ENCODE results near the gene TYSND1.
A peak's percentile ranks its signal among the peaks of the same experiment; 100 is the strongest.
"Not testable (repeated sequence)": the region's sequence is repeated elsewhere in the genome, so short reads cannot be mapped to it uniquely, and the experiment has no call there.

TYSND1 gene

GRCh38 chr10:70135684-70136083 is 10.8 kb downstream of the TYSND1 start:
- no peak for DNase-seq (ENCODE audit: low read depth in 1 of 2, low spot score in 1 of 2)

DNA sequence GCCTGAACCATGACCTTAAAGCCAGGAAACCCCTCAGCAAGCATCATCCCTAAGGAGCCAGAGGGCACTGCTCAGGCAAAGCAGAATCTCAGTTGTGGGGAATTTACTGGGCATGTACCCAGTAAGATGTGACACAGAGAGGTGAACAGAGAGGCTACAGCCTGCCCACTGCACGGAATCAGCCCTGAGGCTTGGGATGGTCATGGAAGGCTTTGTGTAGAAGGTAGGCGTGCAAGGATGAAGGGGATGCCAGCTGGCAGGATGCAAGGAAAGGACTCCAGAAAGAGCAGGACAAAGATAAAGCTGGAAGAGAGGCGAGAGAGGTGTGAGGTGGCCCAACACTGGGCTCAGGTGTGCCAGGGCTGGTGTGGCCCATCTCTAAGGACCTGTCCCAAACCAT is 11.5 kb downstream of the TYSND1 start:
- no peak for DNase-seq (ENCODE audit: low read depth in 1 of 2, low spot score in 1 of 2)

GRCh38 chr10:70132098-70133029 is 14.1 kb downstream of the TYSND1 start, which contains the start of gene AIFM2:
Gene AIFM2 (minus strand): TSS chr10:70132825. CDS start chr10:70124084, 8,741 bp downstream.
- DNase-seq (ENCODE audit: low read depth in 1 of 2, low spot score in 1 of 2), result peak in 1 of 2 donors; percentile 26

- no peak for DNase-seq (ENCODE audit: low read depth in 1 of 2, low spot score in 1 of 2)
Measured at GRCh38 chr10:70131560-70131937, 15.0 kb downstream of the TYSND1 start.

GRCh38 chr10:70130878-70131559 is 15.5 kb downstream of the TYSND1 start:
- no peak for DNase-seq (ENCODE audit: low read depth in 1 of 2, low spot score in 1 of 2)

GRCh38 chr10:70126700-70127395 is 19.7 kb downstream of the TYSND1 start:
- DNase-seq (ENCODE audit: low read depth in 1 of 2, low spot score in 1 of 2), result no peak

GRCh38 chr10:70125918-70126552 is 20.5 kb downstream of the TYSND1 start:
- DNase-seq (ENCODE audit: low read depth in 1 of 2, low spot score in 1 of 2), result no peak

DNA sequence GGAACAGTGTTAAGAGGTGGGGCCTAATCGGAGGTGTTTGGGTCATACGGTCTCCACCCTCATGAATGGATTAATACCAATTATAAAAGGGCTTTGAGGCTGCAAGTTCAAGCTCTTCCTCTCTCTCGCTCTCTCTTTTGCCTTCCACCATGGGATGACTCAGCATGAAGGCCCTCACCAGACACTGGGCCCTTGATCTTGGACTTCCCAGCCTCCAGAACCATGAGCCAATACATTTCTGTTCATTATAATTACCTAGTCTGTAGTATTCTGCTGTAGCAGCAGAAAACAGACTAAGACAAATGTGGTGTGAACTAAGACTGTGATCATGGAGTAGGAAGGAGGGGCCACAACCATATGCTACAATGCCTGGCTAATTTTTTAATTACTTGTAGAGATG is 21.6 kb downstream of the TYSND1 start:
- DNase-seq (ENCODE audit: low read depth in 1 of 2, low spot score in 1 of 2), result no peak

GRCh38 chr10:70124415-70124814 is 22.1 kb downstream of the TYSND1 start:
- no peak for DNase-seq (ENCODE audit: low read depth in 1 of 2, low spot score in 1 of 2)

DNA sequence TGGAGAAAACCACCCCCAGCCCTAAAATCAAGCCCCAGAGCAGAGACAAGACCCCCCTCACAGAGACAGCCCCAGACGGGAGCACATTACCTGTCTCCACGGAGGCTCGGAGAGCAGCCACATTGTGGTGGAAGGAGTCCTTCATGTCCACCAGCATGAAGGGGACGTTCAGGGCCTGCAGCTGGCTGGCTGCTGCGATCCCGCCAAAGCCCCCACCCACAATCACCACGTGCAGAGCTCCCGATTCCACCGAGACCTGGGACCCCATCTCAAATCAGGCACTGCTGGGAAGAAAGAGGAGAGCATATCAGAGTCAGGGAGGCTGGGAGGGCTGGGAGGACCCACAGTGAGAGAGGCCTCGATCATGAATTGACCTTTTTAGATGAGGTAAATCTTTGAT is 22.7 kb downstream of the TYSND1 start:
- no peak for DNase-seq (ENCODE audit: low read depth in 1 of 2, low spot score in 1 of 2)

- DNase-seq (ENCODE audit: low read depth in 1 of 2, low spot score in 1 of 2), result not testable (repeated sequence)
Measured at GRCh38 chr10:70123166-70123565, 23.3 kb downstream of the TYSND1 start.

- no peak for DNase-seq (ENCODE audit: low read depth in 1 of 2, low spot score in 1 of 2)
Measured at GRCh38 chr10:70122742-70123141, 23.8 kb downstream of the TYSND1 start.

GRCh38 chr10:70121281-70121949 is 25.1 kb downstream of the TYSND1 start:
- no peak for DNase-seq (ENCODE audit: low read depth in 1 of 2, low spot score in 1 of 2)

DNA sequence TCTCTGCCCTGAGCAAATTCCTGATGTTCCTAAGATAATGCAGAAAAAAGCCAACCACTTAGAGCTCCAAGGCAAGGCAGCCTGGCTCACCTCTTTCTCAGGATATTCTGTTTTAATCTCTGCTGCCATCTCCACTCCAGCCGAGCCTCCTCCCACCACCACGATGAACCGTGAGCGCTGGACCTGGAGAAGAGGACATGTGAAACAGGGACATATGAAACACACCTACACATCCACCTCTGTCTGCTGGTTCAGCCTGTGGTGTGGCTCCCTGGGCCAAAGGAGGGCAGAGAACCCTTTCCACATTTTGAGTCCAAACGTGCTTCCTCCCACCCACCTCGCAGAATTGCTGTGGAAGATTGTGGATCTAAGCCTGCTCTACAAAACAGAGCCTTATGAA is 26.1 kb downstream of the TYSND1 start:
- DNase-seq (ENCODE audit: low read depth in 1 of 2, low spot score in 1 of 2), result no peak

DNA sequence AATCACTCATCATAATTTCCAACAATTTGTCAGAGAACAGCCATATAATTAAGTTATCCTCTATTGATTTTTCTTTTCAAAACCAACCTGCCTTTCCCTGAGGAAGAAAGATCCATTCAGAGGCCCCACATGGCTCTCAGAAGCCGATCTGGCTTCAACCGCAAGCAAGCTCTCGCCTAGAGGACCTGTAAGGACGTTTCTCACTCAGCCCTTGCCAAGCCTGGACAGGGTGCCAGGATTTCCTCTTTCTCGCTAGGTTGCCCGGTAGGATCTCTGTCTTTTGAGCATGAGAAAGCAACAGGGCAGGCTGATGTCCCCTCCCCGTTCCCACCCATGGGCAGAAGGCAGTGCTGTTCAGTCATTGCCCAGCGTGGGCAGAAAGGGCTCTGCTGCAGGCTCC is 26.9 kb downstream of the TYSND1 start:
- no peak for DNase-seq (ENCODE audit: low read depth in 1 of 2, low spot score in 1 of 2)

DNA sequence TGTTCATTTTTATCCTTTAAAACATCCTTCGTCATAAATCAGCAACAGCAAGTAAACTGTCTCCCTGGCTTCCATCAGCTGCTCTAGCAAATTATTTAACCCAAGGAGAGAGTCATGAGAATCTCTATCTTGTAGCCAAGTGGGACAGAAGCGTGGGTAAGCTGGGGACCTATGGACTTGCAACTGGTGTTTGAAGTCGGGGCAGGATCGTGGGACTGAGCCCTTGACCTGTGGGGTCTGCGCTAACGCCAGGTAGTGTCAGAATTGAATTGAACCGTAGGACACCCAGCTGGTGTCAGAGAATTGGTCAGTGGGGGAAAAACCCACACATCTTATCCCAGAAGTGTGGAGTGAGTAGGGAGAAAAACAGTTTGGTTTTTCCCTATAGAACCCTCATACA is 27.3 kb downstream of the TYSND1 start:
- no peak for DNase-seq (ENCODE audit: low read depth in 1 of 2, low spot score in 1 of 2)

DNA sequence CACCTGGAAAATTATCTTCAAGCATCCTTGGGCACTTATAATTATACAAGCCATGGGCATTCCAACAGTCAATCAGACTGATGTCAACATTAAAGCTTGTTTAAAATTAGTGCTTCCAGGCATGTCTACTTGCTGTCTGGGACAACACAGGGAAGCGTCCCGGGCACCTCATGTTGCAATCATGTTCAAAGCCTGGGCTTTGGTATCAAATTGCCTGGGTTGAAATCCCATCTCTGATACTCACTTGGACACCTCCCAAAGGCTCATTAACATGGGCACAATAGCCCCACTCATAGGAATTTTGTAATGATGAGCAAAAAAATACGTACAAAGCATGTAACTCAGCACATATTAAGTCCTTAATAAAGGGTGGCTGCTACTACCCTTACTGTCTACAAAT is 28.3 kb downstream of the TYSND1 start:
- DNase-seq (ENCODE audit: low read depth in 1 of 2, low spot score in 1 of 2), result no peak

DNA sequence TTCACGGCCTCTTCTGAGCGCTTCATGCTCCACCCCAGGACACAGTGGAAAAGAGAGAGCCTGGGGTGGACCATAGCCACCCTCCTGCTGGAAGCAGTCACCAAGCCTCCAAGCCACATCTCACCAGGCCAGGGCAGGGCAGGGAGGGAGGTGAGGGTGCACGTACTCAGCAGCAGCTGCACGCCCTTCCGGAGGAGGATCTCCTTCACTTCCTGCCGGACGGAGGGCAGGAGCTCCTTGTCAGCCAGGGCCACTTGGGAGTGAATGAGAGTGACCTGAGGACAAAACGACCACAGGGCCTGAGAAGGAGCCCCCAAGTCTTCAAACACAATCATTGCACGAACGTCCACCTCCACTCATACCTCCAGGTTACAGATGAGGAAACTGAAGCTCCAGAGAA is 28.9 kb downstream of the TYSND1 start:
- DNase-seq (ENCODE audit: low read depth in 1 of 2, low spot score in 1 of 2), result no peak

DNA sequence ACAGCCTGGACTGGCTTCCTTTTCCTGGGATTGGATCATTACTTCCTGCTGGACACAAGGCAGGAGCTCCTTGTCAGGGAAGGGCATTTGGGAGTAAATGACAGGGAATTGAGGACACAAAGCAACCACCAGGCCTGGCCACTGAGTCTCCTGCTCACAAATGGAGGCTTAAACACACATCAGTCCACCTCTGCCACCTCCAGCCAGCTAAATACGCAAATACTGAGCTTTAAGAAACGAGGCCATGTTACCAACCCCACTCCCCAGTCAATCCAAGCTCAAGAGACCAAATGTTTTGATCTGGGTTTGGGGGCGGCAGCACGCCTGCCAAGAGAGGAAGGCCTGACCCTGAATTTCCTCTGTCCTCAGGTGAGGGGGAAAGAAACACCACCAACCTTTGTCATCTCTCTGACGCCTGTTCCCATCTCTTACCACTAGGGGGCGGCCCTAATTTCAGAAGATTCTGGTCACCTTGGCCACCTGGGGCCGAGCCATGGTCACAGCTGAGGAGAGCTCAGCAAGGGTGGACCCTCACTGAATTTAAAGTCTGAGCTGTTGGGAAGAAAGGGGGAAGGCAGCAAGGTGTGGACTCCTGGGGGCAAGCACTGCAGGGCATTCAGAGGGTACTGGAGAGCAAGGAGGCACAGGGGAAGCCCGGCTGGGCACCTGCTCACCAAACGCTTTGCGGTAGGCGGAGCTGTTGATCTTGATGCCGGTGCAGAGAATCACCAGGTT is 30.4 kb downstream of the TYSND1 start:
- peak; percentile 28 to 44 for DNase-seq (ENCODE audit: low read depth in 1 of 2, low spot score in 1 of 2)

- no peak for DNase-seq (ENCODE audit: low read depth in 1 of 2, low spot score in 1 of 2)
Measured at GRCh38 chr10:70114902-70115301, 31.6 kb downstream of the TYSND1 start.

All from activated CD4-positive, alpha-beta T cell treated with anti-CD3 and anti-CD28 coated beads, Interleukin-2, amount 50 U/mL, for 24 hours (primary cell).